ENCODE results near the gene NABP1. TPM values are rescaled to one million over a fixed set of nuclear protein-coding genes. Genes with fewer than 3 reads are reported as not detected.

Gene NABP1
- total RNA-seq, 4 donors from 2014 or later = 13.8 to 50.3 (median 23.9) TPM

DNA sequence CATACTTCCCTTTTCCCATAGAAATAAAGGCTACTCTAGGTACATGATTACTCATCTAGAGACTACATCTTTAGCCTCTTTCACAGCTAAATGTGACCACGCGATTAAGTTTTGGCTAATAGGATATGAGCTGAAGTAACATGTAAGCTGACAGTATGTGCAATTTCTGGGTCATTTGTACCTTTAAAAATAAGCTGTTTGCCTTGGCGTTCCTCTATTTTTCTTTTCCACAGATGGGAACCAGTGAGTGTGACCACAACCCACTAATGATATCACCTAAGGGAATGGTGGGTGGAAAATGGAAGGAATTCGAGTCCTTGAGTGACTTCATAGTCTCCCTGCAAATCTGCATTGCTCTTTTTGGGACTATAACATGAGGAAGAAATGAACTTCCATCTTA, 11.7 kb upstream of the NABP1 start:
- 74 to 76% methylated on average over 4 of the region's 4 CpGs for WGBS, 2 donors
- Histone ChIP-seq H3K9me3 (no peaks in the 10 kb centered on the region), H3K4me1 (no peaks in the 10 kb centered on the region), H3K27ac (no peak overlapping the region), H3K27me3 (no peaks in the 10 kb centered on the region), H3K4me3 (no peak overlapping the region), H3K36me3 (no peaks in the 10 kb centered on the region)
- no peak for DNase-seq
- intact Hi-C loops (cut with DNase I) = no loop called here
- TF ChIP-seq, protein P1, sequence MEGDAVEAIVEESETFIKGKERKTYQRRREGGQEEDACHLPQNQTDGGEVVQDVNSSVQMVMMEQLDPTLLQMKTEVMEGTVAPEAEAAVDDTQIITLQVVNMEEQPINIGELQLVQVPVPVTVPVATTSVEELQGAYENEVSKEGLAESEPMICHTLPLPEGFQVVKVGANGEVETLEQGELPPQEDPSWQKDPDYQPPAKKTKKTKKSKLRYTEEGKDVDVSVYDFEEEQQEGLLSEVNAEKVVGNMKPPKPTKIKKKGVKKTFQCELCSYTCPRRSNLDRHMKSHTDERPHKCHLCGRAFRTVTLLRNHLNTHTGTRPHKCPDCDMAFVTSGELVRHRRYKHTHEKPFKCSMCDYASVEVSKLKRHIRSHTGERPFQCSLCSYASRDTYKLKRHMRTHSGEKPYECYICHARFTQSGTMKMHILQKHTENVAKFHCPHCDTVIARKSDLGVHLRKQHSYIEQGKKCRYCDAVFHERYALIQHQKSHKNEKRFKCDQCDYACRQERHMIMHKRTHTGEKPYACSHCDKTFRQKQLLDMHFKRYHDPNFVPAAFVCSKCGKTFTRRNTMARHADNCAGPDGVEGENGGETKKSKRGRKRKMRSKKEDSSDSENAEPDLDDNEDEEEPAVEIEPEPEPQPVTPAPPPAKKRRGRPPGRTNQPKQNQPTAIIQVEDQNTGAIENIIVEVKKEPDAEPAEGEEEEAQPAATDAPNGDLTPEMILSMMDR (IDR thresholded peaks at IDR 0.05) = no peak
- no peak for TF ChIP-seq POLR2A (IDR thresholded peaks at IDR 0.05)

DNA sequence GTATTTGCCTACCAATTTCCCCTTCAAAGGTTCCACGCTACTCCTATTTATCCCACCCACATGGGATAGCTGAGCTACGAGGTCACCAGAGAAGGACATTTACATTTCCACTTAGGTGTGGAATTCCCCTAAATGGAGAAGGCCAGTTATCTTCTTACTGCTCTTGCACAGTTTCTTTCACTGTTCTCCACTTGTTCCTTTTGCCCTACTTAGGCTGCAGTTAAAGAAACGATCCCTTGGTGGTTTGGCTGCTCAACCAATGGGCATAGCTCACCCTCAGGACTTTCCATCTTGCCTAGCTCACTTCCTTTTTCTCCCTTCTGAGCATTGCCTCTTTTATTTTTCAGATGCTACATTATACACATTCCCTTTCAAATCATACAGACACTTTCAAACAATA, 11.2 kb upstream of the NABP1 start:
- DNase-seq = no peak
- no peaks in the 10 kb centered on the region for H3K36me3 ChIP-seq
- WGBS, 2 donors = 48 to 58% methylated on average over 3 of the region's 3 CpGs
- no peaks in the 10 kb centered on the region for H3K4me1 ChIP-seq
- no peak overlapping the region for H3K4me3 ChIP-seq
- H3K9me3 ChIP-seq = no peaks in the 10 kb centered on the region
- no peaks in the 10 kb centered on the region for H3K27me3 ChIP-seq
- no peak overlapping the region for H3K27ac ChIP-seq
- intact Hi-C loops (cut with DNase I) = no loop called here
- no peak for TF ChIP-seq POLR2A (IDR thresholded peaks at IDR 0.05)
- TF ChIP-seq, protein P1 (IDR thresholded peaks at IDR 0.05) = no peak

DNA sequence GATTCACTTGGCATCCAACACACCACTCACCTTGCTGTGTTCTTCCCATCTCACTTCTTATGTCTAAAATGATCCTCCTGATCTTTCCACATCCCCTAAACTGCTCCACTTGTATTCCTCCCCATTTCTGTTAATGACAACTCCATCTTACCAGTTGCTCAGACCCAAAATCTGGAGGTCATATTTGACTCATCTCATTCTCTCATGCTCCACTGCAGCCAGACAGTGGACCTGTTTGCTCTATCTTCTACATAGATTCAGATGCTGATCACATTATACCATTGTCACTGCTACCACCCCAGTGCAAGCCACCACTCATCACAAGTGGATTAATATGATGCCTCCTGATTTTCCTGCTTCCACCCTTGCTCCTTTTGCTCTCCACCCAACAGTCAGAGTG, 7.9 kb upstream of the NABP1 start:
- no peaks in the 10 kb centered on the region for H3K36me3 ChIP-seq
- H3K4me3 ChIP-seq = no peak overlapping the region
- intact Hi-C loops (cut with DNase I) = no loop called here
- DNase-seq = no peak
- no peak overlapping the region for H3K27ac ChIP-seq
- no peaks in the 10 kb centered on the region for H3K9me3 ChIP-seq
- no peaks in the 10 kb centered on the region for H3K4me1 ChIP-seq
- TF ChIP-seq, protein P1 (IDR thresholded peaks at IDR 0.05) = no peak
- TF ChIP-seq POLR2A (IDR thresholded peaks at IDR 0.05) = no peak
- no peaks in the 10 kb centered on the region for H3K27me3 ChIP-seq

DNA sequence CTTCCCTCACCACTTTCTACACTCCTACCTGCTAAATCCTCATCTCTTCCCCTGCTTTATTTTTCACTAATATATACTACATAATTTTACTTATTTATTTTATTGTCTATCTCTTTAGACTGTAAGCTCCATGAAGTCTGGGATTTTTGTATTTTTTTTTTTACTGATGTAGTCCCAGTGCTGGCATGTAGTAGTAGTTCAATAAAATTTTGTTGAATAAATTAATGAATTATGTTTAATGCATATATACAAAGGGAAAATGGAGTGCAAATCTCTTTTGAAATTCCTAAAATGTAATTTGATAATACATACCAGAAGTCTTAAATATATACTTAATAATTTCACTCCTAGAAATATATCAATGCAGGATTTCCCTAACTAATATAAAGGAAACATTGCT, 7.1 kb upstream of the NABP1 start:
- Histone ChIP-seq H3K4me3 (no peak overlapping the region), H3K9me3 (no peaks in the 10 kb centered on the region), H3K36me3 (no peaks in the 10 kb centered on the region), H3K4me1 (no peaks in the 10 kb centered on the region), H3K27me3 (no peaks in the 10 kb centered on the region), H3K27ac (no peak overlapping the region)
- intact Hi-C loops (cut with DNase I) = no loop called here
- no peak for TF ChIP-seq POLR2A (IDR thresholded peaks at IDR 0.05)
- no peak for DNase-seq

DNA sequence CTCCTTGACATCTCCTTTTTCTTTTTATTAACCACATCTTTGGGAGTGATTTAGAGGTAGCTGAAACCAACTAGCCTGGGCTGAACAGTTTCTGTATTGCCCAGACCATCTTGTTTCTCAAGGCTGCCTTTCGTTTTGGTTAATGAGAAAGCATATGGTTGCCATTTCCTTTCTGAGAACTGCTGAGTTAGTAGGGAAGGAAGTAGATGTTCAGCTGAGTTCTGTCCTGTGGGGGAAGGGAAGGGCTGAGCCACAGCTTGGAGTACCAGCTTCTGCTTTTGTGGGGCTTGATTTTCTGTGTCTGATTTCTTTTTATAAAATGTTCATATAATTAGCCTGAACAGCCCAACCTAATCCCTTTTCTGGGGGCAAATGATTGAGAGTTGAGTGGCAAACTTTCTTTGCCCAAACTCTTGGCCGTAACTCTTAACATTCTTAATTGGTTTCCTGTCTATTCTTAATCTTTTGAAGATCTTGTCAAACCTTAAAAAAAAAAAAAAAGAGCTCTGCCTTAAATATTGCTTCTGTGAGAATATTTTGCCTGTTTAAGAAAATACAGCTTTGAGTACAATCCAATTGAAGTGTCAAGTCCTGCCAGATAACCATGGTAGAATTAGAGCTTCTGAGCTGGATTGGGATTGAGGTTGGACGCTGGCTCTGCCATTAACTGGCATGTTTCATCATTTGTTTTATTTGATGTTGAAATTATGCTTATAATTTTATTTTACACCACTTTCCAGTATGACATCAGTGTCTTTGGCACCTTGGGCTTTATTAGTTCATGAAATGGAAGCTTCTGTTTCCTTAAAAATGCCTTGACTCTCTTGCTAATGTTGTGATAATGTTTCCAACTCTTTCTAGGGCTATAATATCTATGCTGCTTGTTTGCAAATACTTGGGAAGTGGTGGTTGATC, 1.9 kb upstream of the NABP1 start:
- peak overlapping the region in 2 of 4 donors; percentile 72 to 89 for H3K4me3 ChIP-seq
- H3K27me3 ChIP-seq = no peaks in the 10 kb centered on the region
- H3K9me3 ChIP-seq = no peaks in the 10 kb centered on the region
- H3K27ac ChIP-seq = peak overlapping the region; percentile 92 to 98 (median 96)
- peak; percentile 16 for DNase-seq
- 46 to 77% methylated on average over 3 of the region's 3 CpGs for WGBS, 2 donors
- no peaks in the 10 kb centered on the region for H3K36me3 ChIP-seq
- peaks cover 0 to 36% (median 17%) of the 10 kb centered on the region in 3 donors for H3K4me1 ChIP-seq
- TF ChIP-seq POLR2A (IDR thresholded peaks at IDR 0.05) = peak in 1 of 4 donors; percentile 34
- TF ChIP-seq, protein P1 (IDR thresholded peaks at IDR 0.05) = no peak
- intact Hi-C loops (cut with DNase I) = no loop called here

Data from esophagus squamous epithelium (tissue), 5 donors.